NCI-H2227 (cell line): ENCODE measurements around the gene PRSS16.
A peak's percentile ranks its signal among the peaks of the same experiment; 100 is the strongest.

Experiments used
- DNase-seq: peaks from one replicate; lab custom pipeline; 2025; ENCODE audit not compliant: unreplicated experiment; lab: John Stamatoyannopoulos, UW

The PRSS16 gene

GRCh38 chr6:27281569-27281968, 34.1 kb downstream of the PRSS16 start:
- DNase-seq = no peak

- no peak for DNase-seq
These were observed 35.8 kb downstream of the PRSS16 start for GRCh38 chr6:27283279-27283678.

GRCh38 chr6:27286141-27286540, 38.6 kb downstream of the PRSS16 start:
- DNase-seq = no peak

GRCh38 chr6:27287751-27288135, 40.2 kb downstream of the PRSS16 start:
- no peak for DNase-seq

GRCh38 chr6:27288136-27289044, 40.9 kb downstream of the PRSS16 start:
- DNase-seq = no peak

GRCh38 chr6:27290065-27290849, 42.8 kb downstream of the PRSS16 start:
- no peak for DNase-seq

- DNase-seq = no peak
These were observed 43.3 kb downstream of the PRSS16 start for GRCh38 chr6:27290850-27291208.

GRCh38 chr6:27293436-27294098, 46.1 kb downstream of the PRSS16 start:
- peak; percentile 50 for DNase-seq

- no peak for DNase-seq
These were observed 46.9 kb downstream of the PRSS16 start for GRCh38 chr6:27294409-27294808.

GRCh38 chr6:27295301-27296079, 48.0 kb downstream of the PRSS16 start:
- DNase-seq = peak; percentile 64

- no peak for DNase-seq
These were observed 48.7 kb downstream of the PRSS16 start for GRCh38 chr6:27296106-27296783.

GRCh38 chr6:27297484-27297856, 50.0 kb downstream of the PRSS16 start:
- DNase-seq = no peak

- DNase-seq = peak; percentile 60
These were observed 50.6 kb downstream of the PRSS16 start for GRCh38 chr6:27297857-27298730.

- DNase-seq = no peak
These were observed 56.2 kb downstream of the PRSS16 start for GRCh38 chr6:27303613-27304272.
